Smooth muscle cell (in vitro differentiated cells): Measurements from ENCODE around the gene IGSF1. TPM values are rescaled to one million over a fixed set of nuclear protein-coding genes. Genes with fewer than 3 reads are reported as not detected.

ENCODE experiments used
- DNase-seq: peaks from one replicate; lab custom pipeline; 2025; ENCODE audit not compliant: unreplicated experiment; lab: John Stamatoyannopoulos, UW
- H2AFZ ChIP-seq: fragments of 200-600 bp; sonication (generic); 2 replicates; pipeline ENCODE4 v1.6.0; 2016; ENCODE audit warnings: antibody characterized with exemption, low read depth, mild to moderate bottlenecking
- H3F3A ChIP-seq: fragments of 200-600 bp; sonication (generic); 2 replicates; pipeline ENCODE4 v1.6.0; 2017; ENCODE audit warnings: antibody characterized with exemption, low read depth
- H3K27ac ChIP-seq: fragments of 200-600 bp; sonication (generic); 2 replicates; pipeline ENCODE4 v1.5.1; 2016; ENCODE audit warnings: low read depth, mild to moderate bottlenecking
- H3K27me3 ChIP-seq: fragments of 200-600 bp; sonication (generic); 2 replicates; pipeline ENCODE4 v1.6.1; 2016; ENCODE audit warnings: low read depth, mild to moderate bottlenecking
- H3K36me3 ChIP-seq: fragments of 200-600 bp; sonication (generic); 2 replicates; pipeline ENCODE4 v1.5.1; 2016; ENCODE audit warnings: low read depth
- H3K4me1 ChIP-seq: fragments of 200-600 bp; sonication (generic); 2 replicates; pipeline ENCODE4 v1.5.1; 2016; ENCODE audit warnings: low read depth
- H3K4me2 ChIP-seq: fragments of 200-600 bp; sonication (generic); 2 replicates; pipeline ENCODE4 v1.6.0; 2016; ENCODE audit warnings: mild to moderate bottlenecking
- H3K4me3 ChIP-seq: fragments of 200-600 bp; sonication (generic); 2 replicates; pipeline ENCODE4 v1.5.1; 2016; ENCODE audit warnings: mild to moderate bottlenecking
- H3K79me2 ChIP-seq: fragments of 200-600 bp; sonication (generic); 2 replicates; pipeline ENCODE4 v1.6.0; 2016; ENCODE audit warnings: low read depth, mild to moderate bottlenecking
- H3K9ac ChIP-seq: fragments of 200-600 bp; sonication (generic); 2 replicates; pipeline ENCODE4 v1.6.0; 2016; ENCODE audit warnings: low read depth
- H3K9me3 ChIP-seq: fragments of 200-600 bp; sonication (generic); replicated peaks from 2 replicates; pipeline ENCODE4 v1.5.1; 2016; ENCODE audit warnings: low read depth
- H4K20me1 ChIP-seq: fragments of 200-600 bp; sonication (generic); 2 replicates; pipeline ENCODE4 v1.6.0; 2016; ENCODE audit warnings: low read depth
- CTCF ChIP-seq: fragments of 200-600 bp; sonication (generic); IDR thresholded peaks from 2 replicates; pipeline ENCODE4 v1.5.1; 2017; ENCODE audit warnings: borderline replicate concordance, mild to moderate bottlenecking, antibody characterized with exemption; ENCODE audit not compliant: insufficient read depth, poor library complexity, severe bottlenecking
- WGBS: methylation state at CpG from one replicate; pipeline ENCODE4 v1.1.7; 2016; ENCODE audit warnings: low lambda C conversion rate; 5-methylcytosine and 5-hydroxymethylcytosine counted together
- polyA plus RNA-seq: library from polyadenylated mRNA; unstranded; fragments of >200 nt; fragmentation: Nextera tagmentation; extraction: Ambion mirVana; gene quantifications from 2 replicates; pipeline ENCODE4 v1.2.1, GENCODE V29; 2016
- total RNA-seq: library from RNA; depleted of rRNA; stranded (reverse); fragments of >200 nt; gene quantifications from 2 replicates; pipeline ENCODE4 v1.2.3, GENCODE V29; 2014

Gene IGSF1, protein sequence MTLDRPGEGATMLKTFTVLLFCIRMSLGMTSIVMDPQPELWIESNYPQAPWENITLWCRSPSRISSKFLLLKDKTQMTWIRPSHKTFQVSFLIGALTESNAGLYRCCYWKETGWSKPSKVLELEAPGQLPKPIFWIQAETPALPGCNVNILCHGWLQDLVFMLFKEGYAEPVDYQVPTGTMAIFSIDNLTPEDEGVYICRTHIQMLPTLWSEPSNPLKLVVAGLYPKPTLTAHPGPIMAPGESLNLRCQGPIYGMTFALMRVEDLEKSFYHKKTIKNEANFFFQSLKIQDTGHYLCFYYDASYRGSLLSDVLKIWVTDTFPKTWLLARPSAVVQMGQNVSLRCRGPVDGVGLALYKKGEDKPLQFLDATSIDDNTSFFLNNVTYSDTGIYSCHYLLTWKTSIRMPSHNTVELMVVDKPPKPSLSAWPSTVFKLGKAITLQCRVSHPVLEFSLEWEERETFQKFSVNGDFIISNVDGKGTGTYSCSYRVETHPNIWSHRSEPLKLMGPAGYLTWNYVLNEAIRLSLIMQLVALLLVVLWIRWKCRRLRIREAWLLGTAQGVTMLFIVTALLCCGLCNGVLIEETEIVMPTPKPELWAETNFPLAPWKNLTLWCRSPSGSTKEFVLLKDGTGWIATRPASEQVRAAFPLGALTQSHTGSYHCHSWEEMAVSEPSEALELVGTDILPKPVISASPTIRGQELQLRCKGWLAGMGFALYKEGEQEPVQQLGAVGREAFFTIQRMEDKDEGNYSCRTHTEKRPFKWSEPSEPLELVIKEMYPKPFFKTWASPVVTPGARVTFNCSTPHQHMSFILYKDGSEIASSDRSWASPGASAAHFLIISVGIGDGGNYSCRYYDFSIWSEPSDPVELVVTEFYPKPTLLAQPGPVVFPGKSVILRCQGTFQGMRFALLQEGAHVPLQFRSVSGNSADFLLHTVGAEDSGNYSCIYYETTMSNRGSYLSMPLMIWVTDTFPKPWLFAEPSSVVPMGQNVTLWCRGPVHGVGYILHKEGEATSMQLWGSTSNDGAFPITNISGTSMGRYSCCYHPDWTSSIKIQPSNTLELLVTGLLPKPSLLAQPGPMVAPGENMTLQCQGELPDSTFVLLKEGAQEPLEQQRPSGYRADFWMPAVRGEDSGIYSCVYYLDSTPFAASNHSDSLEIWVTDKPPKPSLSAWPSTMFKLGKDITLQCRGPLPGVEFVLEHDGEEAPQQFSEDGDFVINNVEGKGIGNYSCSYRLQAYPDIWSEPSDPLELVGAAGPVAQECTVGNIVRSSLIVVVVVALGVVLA (N-terminal part only)
- total RNA-seq (0.54 and 1.1 TPM in 2 replicates), polyA plus RNA-seq (0.87 and 1.1 TPM in 2 replicates)

GRCh38 chrX:131288738-131289511 is at the start of gene IGSF1:
Gene IGSF1, minus strand, starts transcription at chrX:131289306. Its CDS starts 2,632 bp downstream, at chrX:131286674.
- no peaks in the 10 kb centered on the region for H3K9me3 ChIP-seq
- H3K4me2 ChIP-seq: peak within 1 kb of the TSS; percentile 84
- TF ChIP-seq CTCF: no peak
- H3K36me3 ChIP-seq: no peaks in the 10 kb centered on the region
- no peaks in the 10 kb centered on the region for H3K4me1 ChIP-seq
- H3F3A ChIP-seq: no peaks in the 10 kb centered on the region
- no peak for DNase-seq
- peak within 1 kb of the TSS; percentile 45 for H3K4me3 ChIP-seq
- H3K9ac ChIP-seq: no peak within 1 kb of the TSS
- H3K27ac ChIP-seq: no peak within 1 kb of the TSS
- H4K20me1 ChIP-seq: no peaks in the 10 kb centered on the region
- H3K27me3 ChIP-seq: no peaks in the 10 kb centered on the region
- H2AFZ ChIP-seq: peak within 1 kb of the TSS; percentile 15
- WGBS: 36% methylated on average over 21 of the region's 32 CpGs
- no peaks in the 10 kb centered on the region for H3K79me2 ChIP-seq

GRCh38 chrX:131332331-131332730 is 43.2 kb upstream of the IGSF1 start:
- no peak for DNase-seq
- Histone ChIP-seq H2AFZ (no peak overlapping the region), H3K79me2 (no peaks in the 10 kb centered on the region), H4K20me1 (no peaks in the 10 kb centered on the region), H3K27ac (no peak overlapping the region), H3K27me3 (no peaks in the 10 kb centered on the region), H3K9me3 (no peaks in the 10 kb centered on the region), H3K4me1 (no peaks in the 10 kb centered on the region), H3K4me3 (no peak overlapping the region), H3K9ac (no peak overlapping the region), H3F3A (no peaks in the 10 kb centered on the region), H3K36me3 (no peaks in the 10 kb centered on the region), H3K4me2 (no peak overlapping the region)
- 78% methylated on average over 3 of the region's 3 CpGs for WGBS
- TF ChIP-seq CTCF: no peak

- Histone ChIP-seq H3K9ac (no peak overlapping the region), H3K36me3 (no peaks in the 10 kb centered on the region), H2AFZ (no peak overlapping the region), H3K4me1 (no peaks in the 10 kb centered on the region), H3K79me2 (no peaks in the 10 kb centered on the region), H4K20me1 (no peaks in the 10 kb centered on the region), H3K4me2 (no peak overlapping the region), H3F3A (no peaks in the 10 kb centered on the region), H3K27ac (no peak overlapping the region), H3K9me3 (no peaks in the 10 kb centered on the region), H3K27me3 (no peaks in the 10 kb centered on the region), H3K4me3 (no peak overlapping the region)
- WGBS: 68% methylated on average over 6 of the region's 6 CpGs
- no peak for DNase-seq
- no peak for TF ChIP-seq CTCF
These were observed 42.0 kb upstream of the IGSF1 start for GRCh38 chrX:131331152-131331551.
